K562 (cell line): ENCODE data around the gene MTMR4. TPM values are rescaled to one million over a fixed set of nuclear protein-coding genes. Genes with fewer than 3 reads are reported as not detected.

ENCODE experiments used
- ARID4B ChIP-seq: sonication (generic); formaldehyde crosslinking; IDR thresholded peaks from 2 replicates; pipeline ENCODE4 v1.8.0; 2022; ENCODE audit warnings: mild to moderate bottlenecking, missing genetic modification reagents
- FOXK2 ChIP-seq, 2 experiments: fragments of 450-650 bp; IDR thresholded peaks in 1 of 2; conservative IDR thresholded peaks in 1 of 2; 2 replicates each; pipeline ENCODE4 v1.6.1; 2016; ENCODE audit warnings: low read depth in 2 of 2, mild to moderate bottlenecking in 1 of 2
- HDAC6 ChIP-seq: IDR thresholded peaks from 2 replicates; pipeline ENCODE4 v1.6.1; 2012; ENCODE audit warnings: low read depth, mild to moderate bottlenecking, control low read depth, inconsistent platforms, low read length, moderate library complexity
- HOXB6 ChIP-seq: fragments of 250-450 bp; sonication (Bioruptor Pico); IDR thresholded peaks from 2 replicates; pipeline ENCODE4 v1.5.1; 2022; ENCODE audit warnings: mild to moderate bottlenecking, borderline replicate concordance
- L3MBTL2 ChIP-seq: fragments of 450-650 bp; IDR thresholded peaks from 2 replicates; pipeline ENCODE4 v1.6.1; 2016; ENCODE audit warnings: mild to moderate bottlenecking, moderate library complexity
- LCOR ChIP-seq: sonication (generic); formaldehyde crosslinking; IDR thresholded peaks from 2 replicates; pipeline ENCODE4 v1.8.0; 2022; ENCODE audit warnings: mild to moderate bottlenecking, missing genetic modification reagents
- MYC ChIP-seq, 2 experiments: fragments of 250-450 bp in 1 of 2; sonication (Bioruptor Pico) in 1 of 2; IDR thresholded peaks; 2 replicates each; pipeline versions ENCODE4 v1.5.1 to v1.6.1; 2012 to 2021; ENCODE audit warnings: low read depth in 2 of 2, borderline replicate concordance in 1 of 2, improper control_type of control experiment in 1 of 2, low read length in 1 of 2, mild to moderate bottlenecking in 1 of 2, moderate library complexity in 1 of 2
- RBM25 ChIP-seq: fragments of 200-400 bp; formaldehyde crosslinking; IDR thresholded peaks from 2 replicates; pipeline ENCODE4 v1.6.1; 2018; ENCODE audit warnings: low read length, low read depth, moderate library complexity; ENCODE audit not compliant: severe bottlenecking
- SFPQ ChIP-seq: fragments of 200-400 bp; formaldehyde crosslinking; IDR thresholded peaks from 2 replicates; pipeline ENCODE4 v1.6.1; 2017; ENCODE audit warnings: mild to moderate bottlenecking, low read depth, low read length, moderate library complexity
- SREBF1 ChIP-seq: fragments of 150-350 bp; IDR thresholded peaks from 2 replicates; pipeline ENCODE4 v1.6.1; 2014; ENCODE audit warnings: antibody characterized with exemption, low read depth, low read length, borderline replicate concordance
- TFAP4 ChIP-seq: sonication (generic); formaldehyde crosslinking; IDR thresholded peaks from 2 replicates; pipeline ENCODE4 v1.8.0; 2022; ENCODE audit warnings: missing genetic modification reagents, mild to moderate bottlenecking, moderate library complexity, borderline replicate concordance
- ZBTB33 ChIP-seq: sonication (generic); formaldehyde crosslinking; IDR thresholded peaks from 2 replicates; pipeline ENCODE4 v1.8.1; 2023; ENCODE audit warnings: mild to moderate bottlenecking, missing genetic modification reagents
- ZNF785 ChIP-seq: fragments of 250-450 bp; sonication (Bioruptor Pico); IDR thresholded peaks from 2 replicates; pipeline ENCODE4 v1.4.0; 2020; ENCODE audit warnings: mild to moderate bottlenecking
- ZSCAN29 ChIP-seq: fragments of 450-650 bp; IDR thresholded peaks from 2 replicates; pipeline ENCODE4 v1.6.1; 2017
- polyA plus RNA-seq, 8 experiments: library from polyadenylated mRNA; depleted of rRNA in 4 of 8; stranded (reverse) in 5 of 8; unstranded in 3 of 8; fragments of >200 nt; fragmentation: Nextera tagmentation in 2 of 8; fragmentation: Illumina TruSeq in 1 of 8; extraction: Ambion mirVana in 2 of 8; extraction: Trizol in 1 of 8; gene quantifications; 2 replicates each; pipeline versions ENCODE4 v1.2.1 to v1.2.3, GENCODE V29; 2011 to 2014; ENCODE audit warnings: inconsistent platforms in 1 of 8, missing spikeins in 1 of 8
- total RNA-seq, 7 experiments: library from RNA; depleted of rRNA in 6 of 7; stranded (reverse); fragments of >200 nt in 6 of 7; fragmentation: Illumina TruSeq in 2 of 7; extraction: Trizol in 2 of 7; gene quantifications; 2 replicates each; pipeline versions ENCODE4 v1.2.1 to v1.2.3, GENCODE V29; 2011 to 2021; ENCODE audit warnings: low replicate concordance in 1 of 7

MTMR4 gene
- total and polyA plus RNA-seq, 9 of the 15 experiments (the other 6 are each of a cell fraction or from before 2014, with no cell fraction given), result 8.8 to 45.7 (median 28.7) TPM

- no peak; the same call in 1 of the 2 replicates for TF ChIP-seq ARID4B
- TF ChIP-seq HOXB6 (CRISPR knock-in tag), result no peak
- 0 out of 2 replicates have a peak, but pooled peaks have one; percentile 12 for TF ChIP-seq SREBF1
- no peak for TF ChIP-seq ZBTB33 (CRISPR knock-in tag)
- peak; percentile 38 for TF ChIP-seq MYC (IDR thresholded peaks at IDR 0.05; ENCODE audit: low read depth, low read length)
- peak; percentile 19; the same call in 1 of the 2 replicates for TF ChIP-seq MYC (CRISPR knock-in tag; IDR thresholded peaks at IDR 0.05; ENCODE audit: borderline replicate concordance, low read depth)
- TF ChIP-seq RBM25, result peak; percentile 98
- no peak for TF ChIP-seq ZNF785 (CRISPR knock-in tag)
- peak; percentile 75 for TF ChIP-seq TFAP4 (CRISPR knock-in tag)
- TF ChIP-seq SFPQ, result no peak
- no peak for TF ChIP-seq HDAC6
- peak; percentile 71 for TF ChIP-seq LCOR (CRISPR knock-in tag)
- peak; percentile 40; the same call in 1 of the 2 replicates for TF ChIP-seq L3MBTL2
- TF ChIP-seq FOXK2 (conservative IDR thresholded peaks at IDR 0.05 in 1 of 2, IDR thresholded peaks at IDR 0.05 in 1 of 2; ENCODE audit: low read depth in 2 of 2), result peak; percentile 76 to 78; a peak in 3 of 4 replicates
- TF ChIP-seq ZSCAN29, result no peak
These were observed 3.6 kb upstream of the MTMR4 start (continued) for GRCh38 chr17:58517928-58518609.
